Activated CD8-positive, alpha-beta memory T cell treated with anti-CD3 and anti-CD28 coated beads for 36 hours (primary cell): Measurements from ENCODE around the gene DBNL. TPM values are rescaled to one million over a fixed set of nuclear protein-coding genes. Genes with fewer than 3 reads are reported as not detected.

Source experiments
- total RNA-seq, 2 experiments: library from RNA; stranded (reverse); gene quantifications; one replicate each; pipeline ENCODE4 v1.2.3, GENCODE V29; 2021

DBNL gene
- total RNA-seq, 2 experiments from 2014 or later: 142 to 153 TPM

Other genes starting within 250 kb of the DBNL start
- 100 to 1,000 TPM; 131 to 138 TPM for gene MRPS24, start 175.2 kb upstream of the DBNL start, total RNA-seq
- 10 to 100 TPM; 28.8 to 31.0 TPM for gene URGCP, start 138.1 kb upstream of the DBNL start, total RNA-seq
- 10 to 100 TPM; 15.2 to 15.6 TPM for gene UBE2D4, start 118.3 kb upstream of the DBNL start, total RNA-seq
- not detected for gene SPDYE1, start 46.8 kb upstream of the DBNL start, total RNA-seq
- not detected for gene PGAM2, start 20.9 kb downstream of the DBNL start, total RNA-seq
- gene POLM, start 37.8 kb downstream of the DBNL start, total RNA-seq: 10 to 100 TPM; 40.8 to 42.4 TPM
- gene AEBP1, start 59.6 kb downstream of the DBNL start, total RNA-seq: 10 to 100 TPM; 12.9 to 14.0 TPM
- 100 to 1,000 TPM; 298 to 305 TPM for gene POLD2, start 78.8 kb downstream of the DBNL start, total RNA-seq
- not detected for gene MYL7, start 96.6 kb downstream of the DBNL start, total RNA-seq
- gene GCK, start 144.7 kb downstream of the DBNL start, total RNA-seq: 1 to 10 TPM; 1.4 to 1.8 TPM
- gene YKT6, start 156.3 kb downstream of the DBNL start, total RNA-seq: 10 to 100 TPM; 81.0 to 83.9 TPM